A549 (cell line): ENCODE measurements around the gene NKAIN2. TPM values are rescaled to one million over a fixed set of nuclear protein-coding genes. Genes with fewer than 3 reads are reported as not detected.

Source experiments
- ATAC-seq, 2 experiments: fragments of 200-7000 bp in 1 of 2; fragments of >200 bp in 1 of 2; cut with Nextera tagmentation in 1 of 2; cut with Tn5 transposase in 1 of 2; 3 replicates each; pipeline versions ENCODE4 v1.8.0 to v1.9.1; 2018 to 2020; ENCODE audit warnings: mild to moderate bottlenecking in 1 of 2, moderate library complexity in 1 of 2
- CTCF ChIA-PET: fragments of 300-600 bp; sonication (Branson Sonifier 250); formaldehyde crosslinking; extraction: SDS; loops from one replicate; lab custom pipeline; 2021; ENCODE audit warnings: antibody characterized with exemption, inconsistent platforms; lab: Yijun Ruan, JAX
- POLR2A ChIA-PET: fragments of 350-600 bp; formaldehyde crosslinking; extraction: SDS; loops from one replicate; lab custom pipeline; 2021; ENCODE audit warnings: antibody characterized with exemption, inconsistent platforms; lab: Yijun Ruan, JAX
- DNase-seq, 2 experiments: peaks; one replicate each; pipeline versions ENCODE4 v3.0.0 to v3.0.0-alpha.2; 2011 to 2016; ENCODE audit warnings: low read depth in 1 of 2, low spot score in 1 of 2
- FAIRE-seq: peaks from 2 replicates; lab custom pipeline; 2011; peaks lifted over from hg19 to GRCh38; lab: Jason Lieb, UNC
- H3K27ac ChIP-seq, 2 experiments: fragments of >200 bp; sonication (Bioruptor Twin); formaldehyde crosslinking; 3 replicates each; pipeline ENCODE4 v1.5.1; 2016 to 2017
- H3K4me1 ChIP-seq: fragments of >200 bp; sonication (Bioruptor Twin); formaldehyde crosslinking; 3 replicates; pipeline ENCODE4 v1.6.1; 2016
- H3K4me2 ChIP-seq: fragments of >200 bp; sonication (Bioruptor Twin); formaldehyde crosslinking; 3 replicates; pipeline ENCODE4 v1.6.1; 2016
- H3K4me3 ChIP-seq: fragments of >200 bp; sonication (Bioruptor Twin); formaldehyde crosslinking; 3 replicates; pipeline ENCODE4 v1.5.1; 2016
- H3K9me3 ChIP-seq: fragments of >200 bp; sonication (Bioruptor Twin); formaldehyde crosslinking; 3 replicates; pipeline ENCODE4 v1.6.1; 2016
- BHLHE40 ChIP-seq: IDR thresholded peaks from 2 replicates; pipeline ENCODE4 v1.6.1; 2012; ENCODE audit warnings: low read depth, low read length, inconsistent platforms
- CHD2 ChIP-seq: fragments of 150-350 bp; IDR thresholded peaks from 2 replicates; pipeline ENCODE4 v1.6.1; 2014; ENCODE audit warnings: low read length; ENCODE audit not compliant: partially characterized antibody
- EHF ChIP-seq: fragments of 250-450 bp; sonication (Bioruptor Pico); IDR thresholded peaks from 2 replicates; pipeline ENCODE4 v1.5.0; 2020; ENCODE audit warnings: mild to moderate bottlenecking
- ELK1 ChIP-seq: fragments of 150-350 bp; IDR thresholded peaks from 2 replicates; pipeline ENCODE4 v1.6.1; 2014; ENCODE audit warnings: low read depth, mild to moderate bottlenecking, low read length
- FOSB ChIP-seq: fragments of 250-450 bp; sonication (Bioruptor Pico); IDR thresholded peaks from 2 replicates; pipeline ENCODE4 v1.5.0; 2020; ENCODE audit warnings: mild to moderate bottlenecking, moderate library complexity
- FOSL2 ChIP-seq, 2 experiments: fragments of 450-650 bp in 1 of 2; fragments of >200 bp in 1 of 2; sonication (Bioruptor Twin) in 1 of 2; formaldehyde crosslinking; IDR thresholded peaks; 2 replicates each; pipeline versions ENCODE4 v1.5.0 to v1.6.1; 2016 to 2020; ENCODE audit warnings: mild to moderate bottlenecking in 1 of 2, moderate library complexity in 1 of 2
- FOXS1 ChIP-seq: fragments of 250-450 bp; sonication (Bioruptor Pico); IDR thresholded peaks from 2 replicates; pipeline ENCODE4 v1.5.0; 2020; ENCODE audit warnings: mild to moderate bottlenecking, moderate library complexity
- GATA3 ChIP-seq: IDR thresholded peaks from 2 replicates; pipeline ENCODE4 v1.6.1; 2012; ENCODE audit warnings: borderline replicate concordance
- HDAC2 ChIP-seq: fragments of 200-600 bp; sonication (generic); IDR thresholded peaks from 2 replicates; pipeline ENCODE4 v1.6.1; 2016
- HMGXB4 ChIP-seq: fragments of 250-450 bp; sonication (Bioruptor Pico); IDR thresholded peaks from 2 replicates; pipeline ENCODE4 v1.5.0; 2021; ENCODE audit warnings: mild to moderate bottlenecking, moderate library complexity, borderline replicate concordance
- HOXB13 ChIP-seq: fragments of 250-450 bp; sonication (Bioruptor Pico); IDR thresholded peaks from 2 replicates; pipeline ENCODE4 v1.5.0; 2020; ENCODE audit warnings: low read depth, mild to moderate bottlenecking, moderate library complexity
- JUN ChIP-seq, 2 experiments: fragments of >200 bp; sonication (Bioruptor Twin); formaldehyde crosslinking; IDR thresholded peaks; 2 replicates in 1 of 2; 3 replicates in 1 of 2; pipeline ENCODE4 v1.6.1; 2016 to 2017
- JUNB ChIP-seq: fragments of >200 bp; sonication (Bioruptor Twin); formaldehyde crosslinking; IDR thresholded peaks from 2 replicates; pipeline ENCODE4 v1.6.1; 2016
- KDM5A ChIP-seq: fragments of 200-600 bp; sonication (generic); IDR thresholded peaks from 2 replicates; pipeline ENCODE4 v1.6.1; 2016; ENCODE audit warnings: antibody characterized with exemption, mild to moderate bottlenecking
- NPAS2 ChIP-seq: fragments of 250-450 bp; sonication (Bioruptor Pico); IDR thresholded peaks from 2 replicates; pipeline ENCODE4 v1.8.0; 2022; ENCODE audit warnings: mild to moderate bottlenecking, moderate library complexity, borderline replicate concordance
- POLR2AphosphoS2 ChIP-seq: conservative IDR thresholded peaks from 2 replicates; pipeline ENCODE4 v1.6.1; 2012; ENCODE audit warnings: low read length, improper control_type of control experiment, inconsistent platforms
- RAD21 ChIP-seq, 2 experiments: fragments of >200 bp in 1 of 2; sonication (Bioruptor Twin) in 1 of 2; formaldehyde crosslinking in 1 of 2; IDR thresholded peaks in 1 of 2; conservative IDR thresholded peaks in 1 of 2; 2 replicates in 1 of 2; 3 replicates in 1 of 2; pipeline ENCODE4 v1.6.1; 2012 to 2018; ENCODE audit warnings: inconsistent platforms in 1 of 2
- RCOR1 ChIP-seq: fragments of 150-350 bp; IDR thresholded peaks from 2 replicates; pipeline ENCODE4 v1.6.1; 2014; ENCODE audit warnings: antibody characterized with exemption, low read length, low read depth
- TP53 ChIP-seq: fragments of 250-450 bp; sonication (Bioruptor Pico); IDR thresholded peaks from 2 replicates; pipeline ENCODE4 v1.5.0; 2021; ENCODE audit warnings: mild to moderate bottlenecking, moderate library complexity
- ZNF302 ChIP-seq: fragments of 250-450 bp; sonication (Bioruptor Pico); IDR thresholded peaks from 2 replicates; pipeline ENCODE4 v1.9.0; 2021; ENCODE audit warnings: inconsistent platforms, mild to moderate bottlenecking, moderate library complexity
- ZSCAN20 ChIP-seq: fragments of 250-450 bp; sonication (Bioruptor Pico); IDR thresholded peaks from 2 replicates; pipeline ENCODE4 v1.8.0; 2022; ENCODE audit warnings: mild to moderate bottlenecking, moderate library complexity
- WGBS: methylation state at CpG from one replicate; pipeline ENCODE4 v1.1.6; 2017; ENCODE audit errors: missing lambda C conversion rate; 5-methylcytosine and 5-hydroxymethylcytosine counted together
- polyA plus RNA-seq, 4 experiments: library from polyadenylated mRNA; depleted of rRNA in 3 of 4; stranded (reverse); fragments of >200 nt; fragmentation: RNase III in 1 of 4; extraction: RNeasy Plus Mini Kit Qiagen cat#74134 plus additional on column Dnase treatment in 1 of 4; gene quantifications; 2 replicates in 3 of 4; 3 replicates in 1 of 4; pipeline ENCODE4 v1.2.3, GENCODE V29; 2011 to 2017
- TF ChIP-seq, protein P1 (sequence below): fragments of >200 bp; sonication (Bioruptor Twin); formaldehyde crosslinking; IDR thresholded peaks from 3 replicates; pipeline ENCODE4 v1.5.1; 2016
- TF ChIP-seq, protein P2 (sequence below): fragments of >200 bp; sonication (Bioruptor Twin); formaldehyde crosslinking; IDR thresholded peaks from 2 replicates; pipeline ENCODE4 v1.6.1; 2016
- TF ChIP-seq, protein P3 (sequence below): fragments of 250-450 bp; sonication (Bioruptor Pico); IDR thresholded peaks from 2 replicates; pipeline ENCODE4 v1.5.0; 2020; ENCODE audit warnings: low read depth, mild to moderate bottlenecking, moderate library complexity

Gene NKAIN2
- polyA plus RNA-seq, 2 of the 4 experiments (the other 2 are of a cell fraction): not detected

GRCh38 chr6:123841067-123841896, 37.6 kb downstream of the NKAIN2 start:
- CTCF ChIA-PET: no interaction called here
- H3K27ac ChIP-seq: no peak overlapping the region
- TF ChIP-seq FOSL2 (IDR thresholded peaks at IDR 0.05): no peak
- no peak for TF ChIP-seq FOSL2 (CRISPR knock-in tag; IDR thresholded peaks at IDR 0.05)
- no peak for TF ChIP-seq ELK1
- no peak for TF ChIP-seq JUN (IDR thresholded peaks at IDR 0.05)
- no peak for TF ChIP-seq RCOR1
- TF ChIP-seq POLR2AphosphoS2: no peak
- no peak for TF ChIP-seq HOXB13 (CRISPR knock-in tag)
- TF ChIP-seq, protein P1, sequence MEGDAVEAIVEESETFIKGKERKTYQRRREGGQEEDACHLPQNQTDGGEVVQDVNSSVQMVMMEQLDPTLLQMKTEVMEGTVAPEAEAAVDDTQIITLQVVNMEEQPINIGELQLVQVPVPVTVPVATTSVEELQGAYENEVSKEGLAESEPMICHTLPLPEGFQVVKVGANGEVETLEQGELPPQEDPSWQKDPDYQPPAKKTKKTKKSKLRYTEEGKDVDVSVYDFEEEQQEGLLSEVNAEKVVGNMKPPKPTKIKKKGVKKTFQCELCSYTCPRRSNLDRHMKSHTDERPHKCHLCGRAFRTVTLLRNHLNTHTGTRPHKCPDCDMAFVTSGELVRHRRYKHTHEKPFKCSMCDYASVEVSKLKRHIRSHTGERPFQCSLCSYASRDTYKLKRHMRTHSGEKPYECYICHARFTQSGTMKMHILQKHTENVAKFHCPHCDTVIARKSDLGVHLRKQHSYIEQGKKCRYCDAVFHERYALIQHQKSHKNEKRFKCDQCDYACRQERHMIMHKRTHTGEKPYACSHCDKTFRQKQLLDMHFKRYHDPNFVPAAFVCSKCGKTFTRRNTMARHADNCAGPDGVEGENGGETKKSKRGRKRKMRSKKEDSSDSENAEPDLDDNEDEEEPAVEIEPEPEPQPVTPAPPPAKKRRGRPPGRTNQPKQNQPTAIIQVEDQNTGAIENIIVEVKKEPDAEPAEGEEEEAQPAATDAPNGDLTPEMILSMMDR: no peak
- no peak for TF ChIP-seq NPAS2 (CRISPR knock-in tag)
- TF ChIP-seq, protein P2, sequence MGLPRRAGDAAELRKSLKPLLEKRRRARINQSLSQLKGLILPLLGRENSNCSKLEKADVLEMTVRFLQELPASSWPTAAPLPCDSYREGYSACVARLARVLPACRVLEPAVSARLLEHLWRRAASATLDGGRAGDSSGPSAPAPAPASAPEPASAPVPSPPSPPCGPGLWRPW: no peak
- TF ChIP-seq HMGXB4 (CRISPR knock-in tag): no peak
- TF ChIP-seq BHLHE40: no peak
- no peak for TF ChIP-seq RAD21 (conservative IDR thresholded peaks at IDR 0.05 in 1 of 2, IDR thresholded peaks at IDR 0.05 in 1 of 2)
- no peak for TF ChIP-seq JUNB
- no peak for TF ChIP-seq KDM5A
- TF ChIP-seq ZNF302 (CRISPR knock-in tag): no peak
- no peak for TF ChIP-seq FOSB
- TF ChIP-seq, protein P3, sequence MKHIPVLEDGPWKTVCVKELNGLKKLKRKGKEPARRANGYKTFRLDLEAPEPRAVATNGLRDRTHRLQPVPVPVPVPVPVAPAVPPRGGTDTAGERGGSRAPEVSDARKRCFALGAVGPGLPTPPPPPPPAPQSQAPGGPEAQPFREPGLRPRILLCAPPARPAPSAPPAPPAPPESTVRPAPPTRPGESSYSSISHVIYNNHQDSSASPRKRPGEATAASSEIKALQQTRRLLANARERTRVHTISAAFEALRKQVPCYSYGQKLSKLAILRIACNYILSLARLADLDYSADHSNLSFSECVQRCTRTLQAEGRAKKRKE (CRISPR knock-in tag): no peak
- no peak for TF ChIP-seq CHD2
- WGBS: 0% methylated on average over 6 of the region's 6 CpGs
- H3K4me3 ChIP-seq: no peak overlapping the region
- POLR2A ChIA-PET: no interaction called here
- FAIRE-seq (no peak), DNase-seq (no peak), ATAC-seq (no peak)
- H3K4me2 ChIP-seq: no peak overlapping the region
- H3K9me3 ChIP-seq: no peaks in the 10 kb centered on the region
- H3K4me1 ChIP-seq: no peaks in the 10 kb centered on the region

GRCh38 chr6:123844011-123844410, 40.3 kb downstream of the NKAIN2 start:
- H3K27ac ChIP-seq: no peak overlapping the region
- no peaks in the 10 kb centered on the region for H3K4me1 ChIP-seq
- ChIA-PET CTCF (no interaction called here), POLR2A (no interaction called here)
- DNase-seq: no peak
- 7% methylated on average over 5 of the region's 5 CpGs for WGBS
- H3K4me2 ChIP-seq: no peak overlapping the region
- H3K4me3 ChIP-seq: no peak overlapping the region
- FAIRE-seq: no peak
- ATAC-seq: no peak
- H3K9me3 ChIP-seq: no peaks in the 10 kb centered on the region
- TF ChIP-seq ZSCAN20 (CRISPR knock-in tag) (no peak), GATA3 (no peak), HMGXB4 (CRISPR knock-in tag) (no peak), HDAC2 (no peak), EHF (CRISPR knock-in tag) (no peak), BHLHE40 (no peak), NPAS2 (CRISPR knock-in tag) (no peak), TP53 (no peak), FOXS1 (CRISPR knock-in tag) (no peak)
- TF ChIP-seq, protein P1: no peak
